Panc1 (cell line): ENCODE results near the gene TADA2B.

Experiments
- REST ChIP-seq, 2 experiments: IDR thresholded peaks; 2 replicates each; pipeline ENCODE4 v1.6.1; 2011 to 2012; ENCODE audit warnings: low read depth in 2 of 2, control low read depth in 1 of 2, low read length in 1 of 2, mild to moderate bottlenecking in 1 of 2, moderate library complexity in 1 of 2; ENCODE audit not compliant: insufficient read depth in 1 of 2
- SIN3A ChIP-seq: IDR thresholded peaks from 2 replicates; pipeline ENCODE4 v1.6.1; 2012; ENCODE audit warnings: low read depth, mild to moderate bottlenecking, low read length, moderate library complexity, borderline replicate concordance; ENCODE audit not compliant: insufficient read depth
- TF ChIP-seq, protein P1 (sequence below): fragments of 450-650 bp; IDR thresholded peaks from 2 replicates; pipeline ENCODE4 v1.5.1; 2017; ENCODE audit warnings: mild to moderate bottlenecking

DNA sequence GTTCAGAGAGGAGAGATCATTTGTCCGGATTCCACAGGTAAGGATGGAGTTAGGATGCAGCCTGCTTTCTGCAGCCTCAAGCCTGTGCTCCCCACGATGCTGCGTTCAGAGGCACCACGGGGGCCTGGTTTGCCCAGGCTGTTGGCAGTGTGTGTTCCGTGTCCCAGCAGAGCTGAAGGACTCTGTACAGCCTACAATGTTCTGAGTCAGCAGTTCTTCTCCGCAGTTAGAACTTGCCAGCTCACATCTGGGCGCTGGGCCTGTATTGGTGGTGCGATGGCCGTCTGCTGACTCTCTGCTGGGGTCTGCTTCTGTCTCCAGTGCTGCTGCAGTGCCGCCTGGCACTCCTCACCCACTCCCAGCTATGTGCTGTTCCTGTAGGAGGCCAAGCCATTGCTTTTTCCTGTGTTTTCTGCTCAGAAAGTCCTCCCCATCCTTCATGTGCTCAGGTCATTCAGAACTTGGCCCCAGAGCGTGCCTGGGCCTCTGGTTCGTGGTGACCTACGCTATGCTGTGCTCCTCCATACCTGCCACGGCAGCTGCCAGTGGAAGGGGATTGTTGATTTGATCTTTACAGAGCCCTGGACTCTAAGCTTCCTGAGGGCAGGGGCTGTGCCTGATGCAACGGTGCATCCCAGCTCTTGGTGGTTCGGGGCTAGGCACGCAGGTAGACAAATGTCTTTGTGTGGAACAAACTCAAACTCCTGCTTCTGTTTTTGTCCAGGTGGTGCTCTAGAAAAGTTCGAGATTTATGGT lies 42.6 kb upstream of the TADA2B start:
- no peak for TF ChIP-seq REST (IDR thresholded peaks at IDR 0.05; ENCODE audit: insufficient read depth in 1 of 2, low read depth in 2 of 2, low read length in 1 of 2)
- TF ChIP-seq, protein P1, sequence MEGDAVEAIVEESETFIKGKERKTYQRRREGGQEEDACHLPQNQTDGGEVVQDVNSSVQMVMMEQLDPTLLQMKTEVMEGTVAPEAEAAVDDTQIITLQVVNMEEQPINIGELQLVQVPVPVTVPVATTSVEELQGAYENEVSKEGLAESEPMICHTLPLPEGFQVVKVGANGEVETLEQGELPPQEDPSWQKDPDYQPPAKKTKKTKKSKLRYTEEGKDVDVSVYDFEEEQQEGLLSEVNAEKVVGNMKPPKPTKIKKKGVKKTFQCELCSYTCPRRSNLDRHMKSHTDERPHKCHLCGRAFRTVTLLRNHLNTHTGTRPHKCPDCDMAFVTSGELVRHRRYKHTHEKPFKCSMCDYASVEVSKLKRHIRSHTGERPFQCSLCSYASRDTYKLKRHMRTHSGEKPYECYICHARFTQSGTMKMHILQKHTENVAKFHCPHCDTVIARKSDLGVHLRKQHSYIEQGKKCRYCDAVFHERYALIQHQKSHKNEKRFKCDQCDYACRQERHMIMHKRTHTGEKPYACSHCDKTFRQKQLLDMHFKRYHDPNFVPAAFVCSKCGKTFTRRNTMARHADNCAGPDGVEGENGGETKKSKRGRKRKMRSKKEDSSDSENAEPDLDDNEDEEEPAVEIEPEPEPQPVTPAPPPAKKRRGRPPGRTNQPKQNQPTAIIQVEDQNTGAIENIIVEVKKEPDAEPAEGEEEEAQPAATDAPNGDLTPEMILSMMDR: no peak
- TF ChIP-seq SIN3A: no peak
